Stimulated activated CD4-positive, alpha-beta T cell treated with anti-CD3 and anti-CD28 coated beads, TNF-alpha, amount 100 ng/mL, for 48 hours (primary cell): ENCODE measurements around the gene RASD1.
"Not testable (repeated sequence)": the region's sequence is repeated elsewhere in the genome, so short reads cannot be mapped to it uniquely, and the experiment has no call there.

Source experiments
- DNase-seq, 3 donors: peaks; one replicate each; pipeline ENCODE4 v3.0.0-alpha.2; 2020; ENCODE audit warnings: low read depth in 3 of 3

The RASD1 gene

DNA sequence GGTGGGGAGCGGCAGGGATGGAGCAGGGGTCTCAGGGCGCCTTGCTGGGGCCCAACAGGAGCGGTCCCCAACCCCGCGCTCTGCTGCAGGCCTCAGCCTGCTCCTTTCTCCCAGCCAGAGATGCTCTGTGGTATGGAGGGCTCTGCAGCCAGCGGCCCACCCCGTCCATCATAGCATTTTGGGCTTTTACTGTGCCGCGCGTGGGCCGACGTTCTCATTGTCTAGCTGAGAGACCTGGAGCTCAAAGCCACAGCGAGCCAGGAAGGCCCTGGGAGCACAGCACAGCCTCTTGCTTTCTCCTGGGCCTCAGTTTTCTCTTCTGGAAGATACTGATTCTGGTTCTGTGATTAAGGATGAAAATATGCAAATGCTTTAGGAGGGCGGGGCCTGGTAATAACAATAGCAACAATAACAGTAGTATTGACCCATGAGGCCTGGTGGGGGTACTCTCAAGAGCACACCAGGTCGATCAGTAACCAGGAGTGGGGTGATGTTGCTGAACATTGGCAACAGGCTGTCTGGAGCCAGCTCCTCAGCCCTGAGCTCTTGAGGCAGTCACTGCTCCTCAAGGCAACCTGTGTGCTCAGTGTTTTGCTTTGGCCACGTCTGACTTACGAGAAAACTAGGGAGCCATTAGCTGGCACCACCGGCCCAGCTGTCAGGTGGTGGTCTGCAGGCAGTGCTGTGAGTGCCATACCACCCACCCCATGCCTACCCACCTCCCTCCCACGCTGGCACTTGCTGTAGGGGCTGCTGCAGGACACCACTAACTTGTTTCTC, 1.1 kb upstream of the RASD1 start:
- no peak for DNase-seq

DNA sequence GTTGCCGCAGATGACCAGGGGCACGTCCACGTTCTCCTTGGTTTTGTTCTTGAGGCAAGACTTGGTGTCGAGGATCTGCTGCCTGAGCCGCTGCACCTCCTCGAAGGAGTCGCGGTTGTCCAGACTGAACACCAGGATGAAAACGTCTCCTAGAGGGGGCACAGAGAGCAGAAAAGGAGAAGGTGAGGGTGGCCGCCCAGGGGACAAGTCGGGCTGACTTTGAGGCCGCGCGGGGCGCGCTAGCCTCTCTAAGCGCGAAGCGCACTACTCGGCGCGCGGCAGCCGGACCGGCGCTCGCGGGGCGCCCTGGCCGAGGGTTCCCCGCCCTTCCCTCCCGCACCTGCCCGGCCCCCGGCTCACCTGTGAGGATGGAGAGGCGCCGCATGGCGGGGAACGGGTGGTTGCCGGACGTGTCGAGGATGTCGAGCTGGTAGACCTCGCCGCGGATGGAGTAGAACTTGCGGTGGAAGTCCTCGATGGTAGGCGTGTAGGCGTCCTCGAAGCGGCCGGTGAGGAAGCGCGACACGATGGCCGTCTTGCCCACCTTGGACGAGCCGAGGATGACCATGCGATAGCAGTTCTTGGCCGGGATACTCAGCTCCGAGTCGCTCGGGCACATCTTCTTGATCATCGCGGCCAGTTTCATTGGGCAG, 533 bp downstream of the RASD1 start:
- no peak for DNase-seq

DNA sequence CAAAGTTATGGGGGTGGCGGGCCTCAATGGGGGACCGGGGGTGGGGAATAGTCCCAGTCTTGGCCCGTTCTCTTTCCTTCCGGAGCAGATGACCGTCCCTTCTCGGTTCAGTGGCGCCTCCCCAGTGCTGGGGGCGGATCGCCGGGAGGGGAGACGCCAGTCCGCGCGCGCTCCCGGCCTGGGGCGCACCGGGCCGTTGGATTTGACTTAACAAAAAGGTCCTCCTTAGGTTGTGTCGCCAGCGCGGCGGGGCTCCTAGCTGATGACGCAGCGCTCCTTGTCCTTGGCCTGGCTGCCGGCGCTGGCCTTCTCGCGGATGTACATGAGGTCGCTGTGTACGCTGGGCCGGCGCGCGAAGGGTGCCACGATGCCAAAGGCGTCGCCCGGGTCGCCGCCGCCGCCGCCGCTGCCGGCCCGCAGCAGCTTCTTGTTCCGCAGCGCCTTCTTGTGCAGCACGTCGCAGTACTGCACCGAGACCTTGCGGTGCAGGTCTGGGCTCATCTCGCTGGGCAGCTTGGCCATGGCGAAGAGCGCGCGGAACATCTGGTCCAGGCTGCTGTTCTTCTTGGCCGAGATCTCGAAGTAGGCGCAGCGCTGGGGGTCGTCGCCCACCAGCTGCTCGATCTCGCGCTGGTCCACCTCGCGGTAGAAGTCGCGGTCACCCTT, 1.2 kb downstream of the RASD1 start:
- no peak for DNase-seq

DNA sequence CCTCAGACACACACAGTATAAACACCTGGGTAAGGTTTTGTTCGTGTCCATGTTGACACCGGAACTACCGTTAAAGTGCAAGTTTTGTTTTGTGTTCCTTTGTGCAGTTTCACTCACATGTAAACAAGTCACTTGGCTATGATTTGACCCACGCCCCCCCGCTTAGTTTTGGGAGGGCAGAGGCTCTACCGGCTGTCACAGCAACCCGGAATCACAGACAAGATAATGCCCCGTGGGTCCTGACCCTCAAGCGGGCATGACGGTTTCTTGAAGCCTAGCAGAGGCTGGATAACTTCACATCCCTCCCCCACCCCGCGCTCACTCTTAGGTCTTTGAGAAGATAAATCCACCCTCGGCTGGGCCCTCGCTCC, 1.7 kb downstream of the RASD1 start:
- no peak for DNase-seq

DNA sequence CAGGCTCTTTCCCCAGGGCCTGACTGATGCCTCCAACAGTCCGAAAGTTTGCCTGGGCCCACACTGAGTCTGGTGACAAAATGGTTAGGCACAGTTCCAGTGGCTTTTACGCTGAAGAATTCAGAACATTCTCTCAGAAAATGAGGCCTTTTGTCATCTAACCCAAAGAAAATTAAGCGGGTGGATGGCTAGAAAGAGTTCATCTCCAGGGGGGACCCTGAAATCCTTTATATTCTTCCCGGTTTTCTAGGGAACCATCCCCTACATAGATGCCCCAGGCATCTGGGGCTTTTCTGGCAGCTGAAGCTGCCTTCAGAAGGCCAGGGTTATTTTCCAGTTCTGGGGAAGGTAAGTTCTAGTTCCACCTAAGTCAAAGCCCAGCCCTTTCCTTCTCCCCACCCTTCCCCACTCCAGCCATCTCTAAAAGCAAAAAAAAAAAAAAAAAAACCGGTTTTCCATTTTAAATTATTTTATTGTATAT, 2.2 kb downstream of the RASD1 start:
- DNase-seq: no peak

DNA sequence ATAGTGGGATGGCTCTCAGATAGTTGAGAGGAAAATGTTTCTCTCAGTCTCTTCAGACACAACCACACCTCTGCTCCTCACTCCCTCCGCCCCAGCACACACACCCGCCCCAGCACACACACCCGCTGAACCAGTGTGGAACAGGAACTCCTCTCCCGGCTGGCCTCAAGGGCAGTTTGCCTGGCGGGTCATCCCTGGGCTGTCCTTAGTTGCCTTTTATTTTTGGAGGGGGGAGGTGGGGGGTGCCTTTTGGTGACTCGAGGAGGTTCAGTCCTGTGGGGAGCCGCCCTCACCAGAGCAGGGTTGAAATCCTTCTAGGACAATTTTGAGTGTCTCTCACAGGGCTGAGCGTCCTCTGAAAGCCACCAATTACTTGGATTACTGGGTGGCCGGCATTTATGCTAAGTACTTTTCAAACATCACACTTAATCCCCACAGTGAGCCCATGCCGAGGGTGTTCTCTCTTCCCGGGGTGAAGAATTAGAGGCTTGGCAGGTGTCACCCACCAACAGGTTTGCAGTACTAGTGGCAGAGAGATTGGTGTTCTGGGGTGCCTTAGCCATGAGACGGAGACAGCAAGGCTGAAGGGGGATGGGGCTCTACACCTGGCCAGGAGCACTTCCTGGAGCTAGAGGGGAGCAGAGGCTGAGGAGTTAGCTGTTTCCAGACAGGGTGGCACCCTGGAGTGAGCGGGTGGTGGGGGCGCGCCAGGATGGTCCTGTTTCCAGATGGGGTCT, 2.8 kb downstream of the RASD1 start:
- no peak for DNase-seq

DNA sequence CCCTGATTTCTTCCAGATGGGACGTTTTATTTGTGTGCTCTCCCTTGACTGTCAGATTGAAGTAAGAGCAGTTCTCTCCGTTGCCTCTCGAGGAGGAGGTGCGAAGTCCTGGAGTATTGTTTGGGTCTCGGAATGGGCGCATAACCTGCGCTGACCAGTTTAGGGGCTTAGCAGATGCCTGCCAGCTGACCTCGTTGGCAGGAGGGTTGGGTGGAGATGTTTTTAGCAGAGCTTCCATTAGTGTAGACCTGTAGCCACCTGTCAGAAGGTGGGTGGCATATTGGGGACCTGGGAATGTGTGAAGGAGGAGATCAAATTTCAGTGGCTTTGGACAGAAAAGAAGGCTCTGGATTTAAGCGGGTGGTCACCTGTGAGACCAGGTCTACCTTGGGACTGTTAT, 3.6 kb downstream of the RASD1 start:
- no peak for DNase-seq

DNA sequence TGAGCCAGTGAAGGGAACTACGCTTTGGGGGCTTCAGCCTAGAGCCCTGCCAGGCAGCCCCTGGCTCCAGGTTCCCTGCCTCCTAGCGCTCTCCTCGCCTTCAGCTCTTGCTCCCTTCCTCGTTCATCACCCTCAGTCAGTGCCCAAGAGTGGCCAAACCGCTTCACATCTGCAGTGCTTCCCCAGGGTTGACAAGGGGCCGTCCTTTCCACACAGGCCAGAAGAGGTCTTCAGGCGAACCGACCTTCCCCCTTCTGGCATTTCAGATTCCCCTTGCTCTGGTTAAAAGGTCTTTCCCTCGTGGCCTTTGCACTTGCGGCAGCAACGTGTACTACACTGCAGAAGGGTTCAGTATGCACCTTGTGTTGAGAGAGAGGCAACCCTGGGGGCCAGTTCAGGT, 4.1 kb downstream of the RASD1 start:
- DNase-seq: no peak

DNA sequence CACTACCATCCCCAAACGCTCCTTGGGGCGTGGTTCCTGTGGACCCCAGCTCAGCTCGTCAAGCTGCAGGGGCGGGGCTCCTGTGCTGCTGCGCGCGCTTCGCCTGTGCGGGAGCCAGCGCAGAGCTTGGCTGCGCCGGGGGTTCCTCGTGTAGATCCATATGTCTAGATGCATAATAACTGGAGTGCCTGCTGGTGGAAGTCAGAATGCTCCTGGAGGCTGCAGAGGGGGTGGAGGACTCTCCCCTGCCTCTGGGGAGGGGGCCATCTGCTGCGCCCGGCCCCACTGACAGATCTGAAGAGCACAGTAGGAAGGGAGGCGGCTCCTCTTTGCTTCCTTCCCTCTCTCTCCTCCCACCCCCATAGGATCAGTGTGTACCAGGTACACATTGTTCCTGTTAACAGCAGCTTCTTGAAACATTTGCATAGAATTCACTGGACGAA, 4.6 kb downstream of the RASD1 start:
- no peak for DNase-seq

DNA sequence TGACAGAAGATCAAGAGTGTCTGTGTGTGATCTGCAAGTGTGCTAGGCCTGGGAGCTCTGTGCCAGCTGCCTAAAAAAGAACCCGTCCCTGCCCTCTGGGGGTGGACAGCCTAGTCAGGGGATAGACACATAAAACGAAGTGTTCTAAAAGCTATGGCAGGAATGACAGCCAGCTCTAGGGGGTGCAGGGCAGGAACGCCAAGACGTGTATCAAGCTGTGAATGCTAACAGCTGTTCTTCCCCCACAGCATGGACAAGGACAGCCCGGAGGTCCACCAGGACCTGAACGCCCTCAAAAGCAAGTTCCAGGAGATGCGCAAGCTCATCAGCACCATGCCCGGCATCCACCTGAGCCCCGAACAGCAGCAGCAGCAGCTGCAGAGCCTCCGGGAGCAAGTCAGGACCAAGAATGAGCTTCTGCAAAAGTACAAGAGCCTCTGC, 5.1 kb downstream of the RASD1 start:
- no peak for DNase-seq

DNA sequence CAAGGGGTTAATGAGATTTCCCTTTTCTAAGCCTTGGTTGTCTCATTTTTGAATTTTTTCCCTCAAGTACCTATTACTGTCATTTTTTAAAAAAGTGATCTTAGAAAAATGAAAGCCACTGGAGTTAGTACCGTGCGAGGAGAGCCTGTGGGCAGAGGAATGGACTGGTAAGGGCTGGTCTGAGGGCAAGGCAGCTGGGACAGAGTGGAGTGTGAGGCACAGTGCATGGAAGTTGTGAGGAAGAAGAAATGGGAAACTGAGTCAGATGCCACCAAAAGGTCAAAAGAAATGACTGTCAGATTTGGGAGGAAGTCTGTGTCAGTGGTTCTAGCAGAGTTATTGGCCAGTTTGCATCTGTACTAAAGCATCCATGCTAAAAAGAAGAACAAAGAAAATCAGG, 8.2 kb downstream of the RASD1 start:
- DNase-seq: no peak

DNA sequence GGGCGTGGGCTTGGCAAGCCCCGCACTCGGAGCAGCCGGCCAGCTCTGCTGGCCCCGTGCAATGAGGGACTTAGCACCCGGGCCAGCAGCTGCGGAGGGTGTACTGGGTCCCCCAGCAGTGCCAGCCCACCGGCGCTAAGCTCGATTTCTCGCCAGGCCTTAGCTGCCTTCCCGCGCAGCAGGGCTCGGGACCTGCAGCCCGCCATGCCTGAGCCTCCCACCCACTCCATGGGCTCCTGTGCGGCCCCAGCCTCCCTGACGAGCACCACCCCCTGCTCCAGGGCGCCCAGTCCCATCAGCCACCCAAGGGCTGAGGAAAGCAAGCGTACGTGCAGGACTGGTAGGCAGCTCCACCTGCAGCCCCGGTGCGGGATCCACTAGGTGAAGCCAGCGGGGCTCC, 9.8 kb downstream of the RASD1 start:
- not testable (repeated sequence) for DNase-seq

DNA sequence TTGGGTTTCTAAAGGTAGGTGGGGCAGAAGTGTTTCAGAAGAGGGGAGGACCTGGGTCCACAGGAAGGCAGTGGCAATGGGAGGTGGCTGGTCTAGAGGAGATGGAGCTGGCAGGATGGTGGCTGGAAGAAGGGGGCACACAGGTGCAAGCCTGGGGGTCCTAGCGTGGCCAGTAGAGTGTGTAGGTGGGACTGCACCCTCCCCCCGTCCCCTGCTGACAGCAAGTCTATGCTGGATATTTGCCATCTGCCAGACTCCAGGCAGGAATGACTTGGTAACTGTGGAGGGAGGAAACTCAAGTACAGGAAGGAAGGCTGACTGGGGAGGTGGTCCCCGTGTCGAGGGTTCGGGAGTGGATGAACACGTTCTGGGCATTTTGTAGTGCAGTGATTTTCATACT, 10.8 kb downstream of the RASD1 start:
- DNase-seq: no peak

DNA sequence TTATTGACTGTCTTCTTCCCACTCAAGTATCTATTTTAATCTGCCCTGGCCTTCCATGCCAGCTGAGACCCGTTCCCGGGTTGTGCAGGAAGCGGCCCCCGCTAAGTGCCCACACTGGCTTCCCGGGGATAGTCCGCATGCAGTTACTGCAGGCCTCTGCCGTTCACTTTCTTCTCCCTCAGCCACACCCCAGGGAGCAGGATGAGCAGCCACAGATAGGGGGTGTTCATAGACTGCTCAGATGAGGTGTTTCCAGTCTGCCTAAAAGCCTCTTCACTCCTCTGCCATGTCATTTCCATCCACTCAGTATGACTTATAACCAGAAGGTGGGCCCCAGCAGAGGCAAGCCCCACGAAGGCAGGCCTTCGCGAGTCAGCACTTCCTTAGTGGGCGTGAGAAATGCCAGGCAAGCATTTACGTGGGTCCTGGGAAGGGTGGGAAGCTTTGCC, 11.7 kb downstream of the RASD1 start:
- DNase-seq: peak; percentile 26 to 55 (median 42)

DNA sequence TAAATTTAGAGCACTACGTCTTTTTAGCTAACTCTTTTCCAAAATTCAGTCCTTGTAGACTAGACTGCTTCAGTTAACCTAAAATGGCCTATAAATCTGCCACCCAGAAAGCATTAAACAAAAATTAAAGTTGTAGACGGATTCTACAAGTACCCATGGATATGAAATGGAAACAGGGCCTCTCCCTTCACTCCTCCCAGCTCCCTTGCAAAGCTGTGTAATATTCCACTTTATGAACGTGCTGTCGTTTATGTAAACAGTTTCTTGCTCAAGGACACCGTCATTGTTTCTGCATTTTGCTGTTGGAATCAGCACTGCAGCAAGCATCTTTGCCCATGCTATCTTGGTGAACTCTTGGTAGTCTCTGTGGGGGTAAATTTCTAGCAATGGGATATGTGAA, 14.3 kb downstream of the RASD1 start:
- no peak for DNase-seq

DNA sequence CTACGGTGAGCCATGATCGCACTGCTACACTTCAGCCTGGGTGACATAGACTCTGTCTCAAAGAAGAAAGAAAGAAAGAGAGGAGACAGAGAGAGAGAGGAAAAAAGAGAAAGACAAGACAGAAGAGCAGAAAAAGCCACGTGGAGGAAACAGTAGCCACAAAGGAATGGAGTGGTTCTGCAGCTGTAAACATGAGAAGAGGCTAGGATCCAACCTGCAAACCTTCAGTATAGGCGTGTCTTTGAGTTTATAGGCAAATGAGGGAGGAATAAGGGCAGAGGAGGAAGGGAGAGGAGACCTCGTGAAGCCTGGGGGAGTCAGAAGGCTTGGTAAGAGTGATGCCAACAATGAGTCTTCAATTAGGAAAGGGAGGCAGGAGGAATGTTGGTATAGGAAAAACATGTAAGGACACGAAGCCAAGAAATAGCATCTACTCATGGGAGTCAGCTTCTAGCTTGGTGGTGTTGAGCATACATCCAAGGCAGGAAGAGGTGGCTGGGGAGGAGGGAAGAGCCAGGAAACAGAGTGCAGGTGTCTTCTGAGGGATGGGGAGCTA, 15.5 kb downstream of the RASD1 start:
- DNase-seq: no peak

DNA sequence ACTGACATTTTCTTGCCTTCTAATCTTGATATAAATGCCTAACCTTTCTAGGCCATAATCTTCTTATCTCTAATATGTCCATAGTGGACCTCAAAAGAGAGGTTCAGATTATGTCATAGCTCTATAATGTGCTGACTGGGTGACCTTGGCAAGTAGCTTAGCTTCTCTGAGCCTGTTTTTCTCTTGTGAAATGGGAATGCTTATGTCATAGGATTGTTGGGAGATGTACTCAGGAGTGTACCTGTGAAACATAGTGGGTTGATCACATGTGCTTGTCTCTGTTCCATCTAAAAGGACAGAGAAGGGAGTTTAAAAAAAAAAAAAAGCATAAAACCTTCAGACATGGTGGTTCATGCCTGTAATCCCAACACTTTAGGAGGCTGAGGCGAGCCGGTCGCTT, 17.0 kb downstream of the RASD1 start:
- DNase-seq: no peak

DNA sequence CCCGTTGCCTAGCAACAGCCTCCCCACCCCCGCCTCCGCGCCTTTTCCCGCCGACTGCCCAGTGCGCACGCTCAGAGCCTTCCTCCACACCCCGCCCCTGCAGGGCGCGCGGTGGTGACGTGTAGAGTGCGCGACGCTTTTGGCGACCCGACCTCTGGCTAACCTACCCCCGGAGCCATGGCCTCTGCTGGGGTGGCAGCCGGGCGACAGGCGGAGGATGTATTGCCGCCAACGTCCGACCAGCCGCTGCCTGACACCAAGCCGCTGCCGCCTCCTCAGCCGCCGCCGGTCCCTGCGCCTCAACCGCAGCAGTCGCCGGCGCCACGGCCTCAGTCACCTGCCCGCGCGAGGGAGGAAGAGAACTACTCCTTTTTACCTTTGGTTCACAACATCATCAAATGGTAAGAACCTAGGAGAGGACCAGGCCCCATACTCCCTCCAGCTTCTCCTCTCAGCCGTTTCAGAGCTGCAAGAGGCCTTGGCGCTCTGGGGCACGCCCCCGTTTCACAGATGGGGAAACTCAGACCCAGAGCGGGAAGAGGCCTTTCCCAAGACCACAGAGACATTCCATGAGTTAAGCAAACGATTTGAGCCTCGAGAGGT, 19.2 kb downstream of the RASD1 start, which contains the start of gene MED9:
Gene MED9 (plus strand): TSS at position 136 of the 603 bp plus-strand sequence. CDS start 42 bp downstream, at position 178.
- peak; percentile 86 to 95 (median 88) for DNase-seq

DNA sequence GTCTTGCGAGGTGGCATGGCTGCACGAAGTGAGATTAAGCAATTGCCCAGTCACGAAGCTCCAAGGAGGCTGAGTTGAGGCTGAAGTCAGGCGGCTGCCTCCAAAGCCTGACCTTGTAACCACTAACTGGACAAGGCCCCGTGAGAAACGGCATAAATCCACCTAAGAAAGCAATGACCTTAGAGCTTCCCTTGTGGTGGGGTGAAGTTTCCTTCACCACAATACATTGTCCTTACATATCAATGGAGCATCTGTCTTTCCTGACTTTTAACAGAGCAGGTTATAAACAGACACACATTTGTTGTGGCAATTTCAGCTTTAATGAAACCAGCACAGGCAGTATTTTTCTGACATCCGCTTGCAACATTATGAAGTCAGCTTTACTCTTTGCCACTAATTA, 21.9 kb downstream of the RASD1 start:
- DNase-seq: no peak

DNA sequence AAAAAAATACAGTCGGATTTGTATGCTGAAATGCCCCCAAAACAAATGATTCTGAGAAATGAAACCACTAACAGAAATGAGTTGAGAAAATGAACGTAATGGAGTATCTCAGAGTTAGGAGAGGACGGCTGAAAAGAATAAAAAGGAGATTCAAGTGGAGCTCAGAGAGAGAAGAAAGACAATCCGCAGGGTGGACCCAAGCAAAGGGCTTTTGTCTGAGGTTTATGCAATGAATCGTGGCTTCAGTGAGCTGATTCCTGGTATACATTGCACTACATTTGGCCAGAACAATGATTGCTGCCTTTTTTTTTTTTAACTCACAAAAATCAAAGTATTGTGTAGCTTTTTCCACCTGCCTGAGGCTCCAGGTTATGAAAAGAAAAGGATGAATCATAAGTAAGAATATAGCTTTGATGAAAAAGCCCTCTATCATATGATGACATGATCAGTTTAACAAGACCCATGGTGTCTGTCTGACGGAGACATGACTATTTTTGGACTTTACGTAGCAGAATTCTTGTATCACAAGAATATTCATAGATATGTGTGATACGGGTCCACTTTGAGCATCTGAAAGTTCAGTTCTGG, 23.8 kb downstream of the RASD1 start:
- no peak for DNase-seq

DNA sequence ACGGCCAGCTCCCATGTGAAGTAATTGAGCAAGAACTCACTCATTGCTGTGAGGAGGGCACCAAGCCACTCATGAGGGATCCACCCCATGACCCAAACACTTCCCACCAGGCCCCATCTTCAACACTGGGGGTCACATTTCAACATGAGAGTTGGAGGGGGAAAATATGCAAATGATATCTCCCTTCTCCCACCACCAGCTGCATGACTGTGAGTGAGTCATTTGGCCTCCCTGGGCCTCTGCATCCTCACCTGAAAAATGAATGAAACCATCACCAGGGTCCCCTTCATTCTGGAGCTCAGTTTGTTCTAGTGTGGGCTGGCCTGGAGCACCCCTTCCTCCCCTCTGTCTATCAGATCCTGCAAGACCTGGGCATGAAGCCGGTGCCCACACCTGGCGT, 26.2 kb downstream of the RASD1 start:
- DNase-seq: no peak
